ENCODE results near the gene PLCG1.

Gene PLCG1

DNA sequence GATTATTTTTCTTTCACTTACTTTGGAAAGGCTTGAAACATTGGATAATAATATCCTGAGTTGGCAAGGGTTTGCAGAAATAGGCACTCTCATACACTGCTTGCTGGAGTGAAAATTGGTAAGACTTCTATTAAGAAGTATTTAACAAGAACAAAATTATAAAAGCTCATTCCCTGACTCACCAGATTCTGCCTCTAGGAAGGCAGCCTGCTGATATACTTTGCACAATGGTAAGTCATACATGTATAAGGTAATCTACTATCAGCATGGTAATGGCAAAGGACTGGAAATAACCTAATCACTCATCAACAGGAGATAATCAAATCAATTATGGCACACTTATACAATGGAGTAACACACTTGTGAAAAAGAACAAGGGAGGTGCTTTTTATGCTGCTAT is 85.8 kb downstream of the PLCG1 start:
- DNase-seq (ENCODE audit: low spot score) = no peak
- H3K4me1 Mint-ChIP-seq (ENCODE audit: low read depth) = peaks cover 4% of the 10 kb centered on the region
- no peaks in the 10 kb centered on the region for H3K27me3 Mint-ChIP-seq (ENCODE audit: low read depth)
- no peaks in the 10 kb centered on the region for H3K36me3 Mint-ChIP-seq (ENCODE audit: low read depth)
- H3K27ac Mint-ChIP-seq = no peak overlapping the region
- H3K9me3 Mint-ChIP-seq = no peaks in the 10 kb centered on the region
- no peak overlapping the region for H3K4me3 Mint-ChIP-seq

- H3K27ac Mint-ChIP-seq = no peak overlapping the region
- H3K4me3 Mint-ChIP-seq = no peak overlapping the region
- H3K4me1 Mint-ChIP-seq (ENCODE audit: low read depth) = peaks cover 13% of the 10 kb centered on the region
- no peaks in the 10 kb centered on the region for H3K36me3 Mint-ChIP-seq (ENCODE audit: low read depth)
- H3K9me3 Mint-ChIP-seq = no peaks in the 10 kb centered on the region
- DNase-seq (ENCODE audit: low spot score) = no peak
- no peaks in the 10 kb centered on the region for H3K27me3 Mint-ChIP-seq (ENCODE audit: low read depth)
These were observed 86.9 kb downstream of the PLCG1 start for GRCh38 chr20:41224281-41224680.

DNA sequence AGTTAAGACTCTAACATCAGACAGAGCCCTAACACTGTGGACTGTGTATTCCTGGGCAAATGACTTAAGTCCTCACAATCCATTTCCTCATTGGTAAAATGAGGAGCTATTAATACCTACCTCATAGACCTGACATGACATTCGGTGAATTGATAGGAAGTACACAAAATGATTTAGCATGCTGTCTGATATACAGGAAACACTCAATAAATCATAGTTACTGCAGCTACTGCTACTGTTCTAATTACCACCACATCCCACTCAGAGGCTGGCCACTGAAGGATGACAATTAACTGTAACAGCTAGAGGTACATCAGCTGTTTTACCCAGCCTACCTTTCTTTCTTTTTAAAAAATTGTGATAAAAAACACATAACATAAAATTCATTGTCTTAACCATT is 87.7 kb downstream of the PLCG1 start:
- DNase-seq (ENCODE audit: low spot score) = no peak

DNA sequence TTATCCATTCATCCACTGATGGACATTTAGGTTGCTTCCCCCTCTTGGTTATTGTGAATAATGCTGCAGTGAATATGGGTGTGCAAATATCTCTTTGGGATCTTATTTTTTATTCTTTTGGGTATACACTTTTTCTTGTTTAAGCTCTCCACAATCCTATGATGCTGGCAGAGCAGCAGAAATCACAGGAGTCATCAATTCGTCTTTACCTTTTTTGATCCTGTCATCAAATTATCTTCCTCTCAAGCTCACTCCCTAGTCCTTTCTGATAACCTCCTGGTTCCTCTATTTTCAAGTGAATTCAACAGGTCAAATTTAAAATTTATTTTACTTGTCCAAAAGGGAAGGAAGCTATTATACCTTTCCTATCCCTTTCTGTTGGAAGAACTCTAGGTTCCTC is 89.1 kb downstream of the PLCG1 start:
- peaks cover 21% of the 10 kb centered on the region for H3K4me1 Mint-ChIP-seq (ENCODE audit: low read depth)

More for the DNA sequence above, 87.7 kb downstream of the PLCG1 start:
- H3K27ac Mint-ChIP-seq = no peak overlapping the region
- H3K36me3 Mint-ChIP-seq (ENCODE audit: low read depth) = no peaks in the 10 kb centered on the region
- no peak overlapping the region for H3K4me3 Mint-ChIP-seq
- H3K4me1 Mint-ChIP-seq (ENCODE audit: low read depth) = peaks cover 17% of the 10 kb centered on the region
- H3K27me3 Mint-ChIP-seq (ENCODE audit: low read depth) = no peaks in the 10 kb centered on the region
- no peaks in the 10 kb centered on the region for H3K9me3 Mint-ChIP-seq

More for the DNA sequence above, 89.1 kb downstream of the PLCG1 start:
- H3K27me3 Mint-ChIP-seq (ENCODE audit: low read depth) = no peaks in the 10 kb centered on the region
- no peak overlapping the region for H3K4me3 Mint-ChIP-seq
- H3K27ac Mint-ChIP-seq = no peak overlapping the region
- no peaks in the 10 kb centered on the region for H3K9me3 Mint-ChIP-seq
- no peak for DNase-seq (ENCODE audit: low spot score)
- no peaks in the 10 kb centered on the region for H3K36me3 Mint-ChIP-seq (ENCODE audit: low read depth)

All from T-helper 2 cell treated with Interferon-gamma antibody and Interleukin-4, amounts not matched to agents 5 μg/mL and 100 μg/mL, for 36 hours (primary cell).